Measurements from ENCODE around the gene SLC18A3. TPM values are rescaled to one million over a fixed set of nuclear protein-coding genes. Genes with fewer than 3 reads are reported as not detected.

Gene SLC18A3
- total and polyA plus RNA-seq, 2 experiments from 2014 or later: 0.16 TPM; not detected in 1

- Histone ChIP-seq H2AFZ (no peak overlapping the region), H3F3A (replicated peaks; ENCODE audit: low read depth) (no peaks in the 10 kb centered on the region), H3K36me3 (ENCODE audit: insufficient read depth) (no peaks in the 10 kb centered on the region), H4K20me1 (replicated peaks; ENCODE audit: insufficient read depth) (peaks cover 5% of the 10 kb centered on the region), H3K4me3 (no peak overlapping the region), H3K4me2 (no peak overlapping the region), H3K4me1 (ENCODE audit: insufficient read depth) (no peaks in the 10 kb centered on the region), H3K27me3 (ENCODE audit: insufficient read depth) (peaks cover 49% of the 10 kb centered on the region), H3K27ac (ENCODE audit: low read depth) (no peak overlapping the region), H3K79me2 (replicated peaks; ENCODE audit: insufficient read depth) (no peaks in the 10 kb centered on the region), H3K9me2 (ENCODE audit: insufficient read depth) (no peaks in the 10 kb centered on the region)
- Mint-ChIP-seq H3K4me1 (peaks cover 8% of the 10 kb centered on the region; the same call in 1 of the 3 replicates), H3K27me3 (ENCODE audit: insufficient read depth, low read depth, poor library complexity) (peaks cover 44% of the 10 kb centered on the region), H3K27ac (no peak overlapping the region), H3K4me3 (no peak overlapping the region), H3K36me3 (ENCODE audit: low read depth) (no peaks in the 10 kb centered on the region), H3K9me3 (no peaks in the 10 kb centered on the region)
- TF ChIP-seq ZNF114 (CRISPR knock-in tag; IDR thresholded peaks at IDR 0.05): no peak
- no peak for TF ChIP-seq CREB1 (CRISPR knock-in tag; IDR thresholded peaks at IDR 0.05; ENCODE audit: low read depth)
- TF ChIP-seq REST (IDR thresholded peaks at IDR 0.05; ENCODE audit: unreplicated experiment): no peak
- no peak for TF ChIP-seq JUNB (IDR thresholded peaks at IDR 0.05; ENCODE audit: unreplicated experiment)
- TF ChIP-seq POLR2AphosphoS5 (IDR thresholded peaks at IDR 0.05; ENCODE audit: low read depth): no peak
- no peak for TF ChIP-seq NANOG (IDR thresholded peaks at IDR 0.05; ENCODE audit: borderline replicate concordance)
- TF ChIP-seq ZNF462 (CRISPR knock-in tag; IDR thresholded peaks at IDR 0.05): no peak
- TF ChIP-seq, protein P1, sequence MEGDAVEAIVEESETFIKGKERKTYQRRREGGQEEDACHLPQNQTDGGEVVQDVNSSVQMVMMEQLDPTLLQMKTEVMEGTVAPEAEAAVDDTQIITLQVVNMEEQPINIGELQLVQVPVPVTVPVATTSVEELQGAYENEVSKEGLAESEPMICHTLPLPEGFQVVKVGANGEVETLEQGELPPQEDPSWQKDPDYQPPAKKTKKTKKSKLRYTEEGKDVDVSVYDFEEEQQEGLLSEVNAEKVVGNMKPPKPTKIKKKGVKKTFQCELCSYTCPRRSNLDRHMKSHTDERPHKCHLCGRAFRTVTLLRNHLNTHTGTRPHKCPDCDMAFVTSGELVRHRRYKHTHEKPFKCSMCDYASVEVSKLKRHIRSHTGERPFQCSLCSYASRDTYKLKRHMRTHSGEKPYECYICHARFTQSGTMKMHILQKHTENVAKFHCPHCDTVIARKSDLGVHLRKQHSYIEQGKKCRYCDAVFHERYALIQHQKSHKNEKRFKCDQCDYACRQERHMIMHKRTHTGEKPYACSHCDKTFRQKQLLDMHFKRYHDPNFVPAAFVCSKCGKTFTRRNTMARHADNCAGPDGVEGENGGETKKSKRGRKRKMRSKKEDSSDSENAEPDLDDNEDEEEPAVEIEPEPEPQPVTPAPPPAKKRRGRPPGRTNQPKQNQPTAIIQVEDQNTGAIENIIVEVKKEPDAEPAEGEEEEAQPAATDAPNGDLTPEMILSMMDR (conservative IDR thresholded peaks at IDR 0.05; ENCODE audit: low read depth in 2 of 2): no peak
- DNase-seq (ENCODE audit: low spot score): no peak
- ATAC-seq: no peak
These were observed 7.6 kb upstream of the SLC18A3 start for GRCh38 chr10:49602380-49603023.

Measured in GM23338 (cell line).